ENCODE measurements around the gene NT5DC3. TPM values are rescaled to one million over a fixed set of nuclear protein-coding genes. Genes with fewer than 3 reads are reported as not detected.

NT5DC3 gene
- total and polyA plus RNA-seq, 3 donors from 2014 or later, result 5.7 to 25.4 (median 16.1) TPM

GRCh38 chr12:103805655-103806360 is 35.2 kb downstream of the NT5DC3 start:
- H3K4me1 ChIP-seq, result peaks cover 12% of the 10 kb centered on the region
- no peak overlapping the region for H3K4me3 ChIP-seq
- H3K27ac ChIP-seq, result no peak overlapping the region
- no peaks in the 10 kb centered on the region for H3K36me3 ChIP-seq (ENCODE audit: low read depth, missing control alignments)
- no peaks in the 10 kb centered on the region for H3K27me3 ChIP-seq
- DNase-seq, result no peak
- no peak for TF ChIP-seq POLR2A (IDR thresholded peaks at IDR 0.05)
- no peak for TF ChIP-seq CTCF (IDR thresholded peaks at IDR 0.05)
- intact Hi-C loops (cut with DNase I; ENCODE audit: low total_unique reads), result no loop called here
- WGBS, 2 donors, result 94 to 96% methylated on average over 5 of the region's 5 CpGs
- no peaks in the 10 kb centered on the region for H3K9me3 ChIP-seq

GRCh38 chr12:103803847-103804246 is 37.2 kb downstream of the NT5DC3 start:
- Histone ChIP-seq H3K9me3 (no peaks in the 10 kb centered on the region), H3K27ac (no peak overlapping the region), H3K36me3 (ENCODE audit: low read depth, missing control alignments) (no peaks in the 10 kb centered on the region), H3K4me1 (peaks cover 19% of the 10 kb centered on the region), H3K27me3 (no peaks in the 10 kb centered on the region), H3K4me3 (no peak overlapping the region)
- no peak for TF ChIP-seq CTCF (IDR thresholded peaks at IDR 0.05)
- TF ChIP-seq POLR2A (IDR thresholded peaks at IDR 0.05), result no peak
- intact Hi-C loops (cut with DNase I; ENCODE audit: low total_unique reads), result no loop called here
- no peak for DNase-seq
- WGBS, 2 donors, result 94 to 95% methylated on average over 1 of the region's 1 CpG

- DNase-seq, result no peak
- H3K27ac ChIP-seq, result no peak overlapping the region
These were observed 38.5 kb downstream of the NT5DC3 start for GRCh38 chr12:103802586-103802886.

GRCh38 chr12:103801709-103802585 is 39.1 kb downstream of the NT5DC3 start:
- Histone ChIP-seq H3K27me3 (no peaks in the 10 kb centered on the region), H3K27ac (no peak overlapping the region), H3K4me3 (no peak overlapping the region), H3K9me3 (no peaks in the 10 kb centered on the region), H3K4me1 (peaks cover 16% of the 10 kb centered on the region), H3K36me3 (ENCODE audit: low read depth, missing control alignments) (no peaks in the 10 kb centered on the region)
- TF ChIP-seq POLR2A (IDR thresholded peaks at IDR 0.05) (no peak), CTCF (IDR thresholded peaks at IDR 0.05) (no peak)
- intact Hi-C loops (cut with DNase I; ENCODE audit: low total_unique reads), result no loop called here
- DNase-seq, result no peak
- WGBS, 2 donors, result 90 to 95% methylated on average over 11 of the region's 11 CpGs

More at GRCh38 chr12:103802586-103802886, 38.5 kb downstream of the NT5DC3 start:
- Histone ChIP-seq H3K36me3 (ENCODE audit: low read depth, missing control alignments) (no peaks in the 10 kb centered on the region), H3K27me3 (no peaks in the 10 kb centered on the region), H3K4me3 (no peak overlapping the region), H3K4me1 (peaks cover 19% of the 10 kb centered on the region), H3K9me3 (no peaks in the 10 kb centered on the region)
- intact Hi-C loops (cut with DNase I; ENCODE audit: low total_unique reads), result no loop called here
- TF ChIP-seq CTCF (IDR thresholded peaks at IDR 0.05) (no peak), POLR2A (IDR thresholded peaks at IDR 0.05) (no peak)
- WGBS, 2 donors, result 83 to 96% methylated on average over 1 of the region's 1 CpG

All from testis (tissue), 3 donors.